Uterus (tissue), 2 donors: ENCODE results near the gene ARHGAP15.

ENCODE experiments used
- POLR2A ChIP-seq, 2 donors: fragments of 450-650 bp; IDR thresholded peaks; one replicate each; pipeline ENCODE4 v1.6.1; 2016; ENCODE audit warnings: antibody characterized with exemption in 2 of 2, mild to moderate bottlenecking in 1 of 2, moderate library complexity in 1 of 2
- TF ChIP-seq, protein P1 (sequence below), 4 experiments: fragments of 200-600 bp in 2 of 4; fragments of 450-650 bp in 2 of 4; sonication (generic) in 2 of 4; IDR thresholded peaks; one replicate each; pipeline ENCODE4 v1.5.1; 2016 to 2019; ENCODE audit warnings: antibody characterized with exemption in 4 of 4, mild to moderate bottlenecking in 2 of 4, moderate library complexity in 1 of 4

DNA sequence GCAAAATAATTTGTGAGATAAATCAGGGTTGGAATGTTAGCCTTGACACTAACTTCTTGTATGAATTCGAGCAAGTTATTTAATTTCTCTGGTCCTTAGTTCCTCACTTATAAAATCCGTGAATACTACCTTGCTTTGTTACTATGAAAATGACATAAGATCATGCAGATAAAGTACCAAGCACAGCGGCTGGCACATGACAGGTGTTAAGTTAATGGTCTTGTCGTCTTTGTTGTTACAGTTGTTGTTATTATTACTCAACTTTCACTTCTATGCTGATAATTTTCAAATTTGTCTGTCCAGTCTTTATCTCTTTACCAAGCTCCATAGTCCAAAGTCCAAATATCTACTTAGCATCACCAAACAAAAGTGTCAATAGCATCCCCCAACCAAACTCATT is 482.1 kb downstream of the ARHGAP15 start:
- no peak for TF ChIP-seq POLR2A (IDR thresholded peaks at IDR 0.05)
- TF ChIP-seq, protein P1, sequence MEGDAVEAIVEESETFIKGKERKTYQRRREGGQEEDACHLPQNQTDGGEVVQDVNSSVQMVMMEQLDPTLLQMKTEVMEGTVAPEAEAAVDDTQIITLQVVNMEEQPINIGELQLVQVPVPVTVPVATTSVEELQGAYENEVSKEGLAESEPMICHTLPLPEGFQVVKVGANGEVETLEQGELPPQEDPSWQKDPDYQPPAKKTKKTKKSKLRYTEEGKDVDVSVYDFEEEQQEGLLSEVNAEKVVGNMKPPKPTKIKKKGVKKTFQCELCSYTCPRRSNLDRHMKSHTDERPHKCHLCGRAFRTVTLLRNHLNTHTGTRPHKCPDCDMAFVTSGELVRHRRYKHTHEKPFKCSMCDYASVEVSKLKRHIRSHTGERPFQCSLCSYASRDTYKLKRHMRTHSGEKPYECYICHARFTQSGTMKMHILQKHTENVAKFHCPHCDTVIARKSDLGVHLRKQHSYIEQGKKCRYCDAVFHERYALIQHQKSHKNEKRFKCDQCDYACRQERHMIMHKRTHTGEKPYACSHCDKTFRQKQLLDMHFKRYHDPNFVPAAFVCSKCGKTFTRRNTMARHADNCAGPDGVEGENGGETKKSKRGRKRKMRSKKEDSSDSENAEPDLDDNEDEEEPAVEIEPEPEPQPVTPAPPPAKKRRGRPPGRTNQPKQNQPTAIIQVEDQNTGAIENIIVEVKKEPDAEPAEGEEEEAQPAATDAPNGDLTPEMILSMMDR (IDR thresholded peaks at IDR 0.05) = no peak
